NCI-H1092 (cell line): ENCODE data around the gene AGBL1.
"Not testable (repeated sequence)": the region's sequence is repeated elsewhere in the genome, so short reads cannot be mapped to it uniquely, and the experiment has no call there.

Source experiments
- DNase-seq: peaks from one replicate; lab custom pipeline; 2025; lab: John Stamatoyannopoulos, UW

AGBL1 gene

GRCh38 chr15:86871964-86872363 lies 792.3 kb downstream of the AGBL1 start:
- no peak for DNase-seq

- no peak for DNase-seq
Measured at GRCh38 chr15:86872782-86873181, 793.1 kb downstream of the AGBL1 start.

DNA sequence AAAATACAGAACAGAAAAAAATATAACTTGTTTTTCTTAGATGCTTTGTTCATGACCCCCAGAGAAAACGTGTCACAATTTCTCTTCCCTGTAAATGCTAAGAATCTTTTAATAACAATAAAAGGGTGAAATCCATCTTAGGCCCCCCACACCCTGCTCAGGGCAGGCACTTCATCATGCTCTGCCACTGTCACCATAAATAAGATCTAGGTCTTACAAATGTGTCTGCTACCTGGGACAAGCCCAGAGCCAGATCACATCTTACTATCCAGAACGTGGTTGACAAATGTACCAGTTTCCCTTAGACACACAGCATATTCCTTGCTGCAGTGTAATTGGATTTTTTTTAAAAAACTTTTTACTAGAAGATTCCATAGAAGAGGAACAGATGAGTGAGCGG lies 795.4 kb downstream of the AGBL1 start:
- DNase-seq = no peak

DNA sequence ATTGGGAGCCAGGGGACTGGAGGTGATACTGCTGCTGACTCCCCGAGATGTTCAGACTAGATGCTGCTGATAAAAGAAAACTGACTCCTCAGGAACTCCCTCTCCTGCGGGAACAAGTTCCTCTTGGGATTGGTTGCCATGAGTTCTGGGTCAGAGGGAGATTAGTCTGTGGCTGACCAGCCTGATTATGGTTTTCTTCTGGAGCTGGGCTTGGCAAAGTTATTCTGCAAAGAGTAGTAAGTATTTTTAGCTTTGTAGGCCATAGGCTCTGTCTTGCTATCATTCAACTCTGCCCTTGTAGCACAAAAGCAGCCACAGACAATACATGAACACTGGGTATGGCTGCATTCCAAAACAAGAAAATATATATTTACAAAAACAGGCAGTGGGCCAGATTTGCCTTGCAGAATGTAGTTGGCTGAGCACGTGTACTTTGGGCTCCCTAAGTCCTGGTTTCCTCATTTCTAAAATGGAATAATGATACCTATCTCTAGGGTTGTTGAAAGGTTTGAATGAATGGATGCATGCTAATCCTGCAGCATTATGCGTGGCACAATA lies 796.8 kb downstream of the AGBL1 start:
- DNase-seq = no peak

DNA sequence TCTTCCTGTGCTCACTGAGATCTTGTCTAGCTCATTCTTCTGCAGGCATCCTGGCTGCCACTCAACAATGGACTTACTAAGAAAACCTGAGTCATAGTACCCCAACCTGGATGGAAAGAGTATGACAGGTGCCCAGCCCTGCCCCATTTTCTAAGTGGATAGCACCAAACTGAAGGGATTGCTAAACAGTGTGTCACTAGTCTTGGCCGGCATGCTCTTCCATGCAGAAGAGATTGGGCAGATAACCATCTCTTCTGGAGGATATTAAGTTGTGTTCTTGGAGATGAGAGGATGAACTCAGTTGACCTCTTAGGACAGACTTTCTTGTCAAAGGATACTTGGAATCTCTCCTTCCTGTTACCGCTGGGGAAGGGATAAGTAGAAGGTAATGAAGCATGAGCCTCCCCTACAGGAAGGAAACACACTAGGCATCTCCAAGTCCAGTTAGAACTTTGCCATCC lies 797.5 kb downstream of the AGBL1 start:
- DNase-seq = no peak

GRCh38 chr15:86878844-86879243 lies 799.2 kb downstream of the AGBL1 start:
- not testable (repeated sequence) for DNase-seq

GRCh38 chr15:86879250-86880229 lies 799.9 kb downstream of the AGBL1 start:
- no peak for DNase-seq

DNA sequence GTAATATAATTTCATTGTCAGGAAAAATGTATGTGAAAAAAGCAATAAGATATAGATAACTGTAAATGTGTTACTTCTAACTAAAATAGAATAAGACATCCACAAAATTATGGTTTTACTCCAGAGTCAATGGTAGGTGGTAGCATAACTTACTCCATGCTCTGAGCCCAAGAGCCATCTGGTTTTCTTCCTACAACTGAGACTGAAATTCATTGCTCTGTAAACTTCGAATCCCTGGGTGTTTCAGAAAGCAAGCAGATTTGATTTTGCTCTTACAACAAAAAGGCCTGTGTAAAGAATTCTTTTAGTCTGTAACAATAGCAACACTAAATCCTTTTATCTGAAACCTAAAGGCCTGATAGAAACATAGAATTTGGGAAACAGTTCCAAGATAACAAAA lies 805.9 kb downstream of the AGBL1 start:
- no peak for DNase-seq

- DNase-seq = no peak
Measured at GRCh38 chr15:86892774-86893449, 813.2 kb downstream of the AGBL1 start.

DNA sequence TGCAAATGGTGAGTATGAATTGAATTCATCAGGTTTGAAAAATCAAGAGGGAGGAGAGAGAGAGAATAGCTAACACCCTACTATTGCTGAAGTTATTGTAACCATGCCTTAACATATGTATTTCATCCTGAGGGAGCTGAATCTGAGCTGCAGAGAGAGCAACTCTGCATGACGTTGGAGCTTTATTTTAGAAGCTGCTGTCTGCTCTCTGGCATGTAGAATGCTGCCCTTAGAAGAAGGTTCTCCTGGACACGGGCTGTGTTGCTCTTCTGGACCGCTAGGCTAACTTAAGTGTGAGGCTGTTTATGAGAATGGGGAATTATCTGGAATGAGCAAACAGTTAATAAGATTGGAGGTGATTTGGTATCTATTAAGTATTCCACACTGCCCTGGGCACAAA lies 814.6 kb downstream of the AGBL1 start:
- no peak for DNase-seq

DNA sequence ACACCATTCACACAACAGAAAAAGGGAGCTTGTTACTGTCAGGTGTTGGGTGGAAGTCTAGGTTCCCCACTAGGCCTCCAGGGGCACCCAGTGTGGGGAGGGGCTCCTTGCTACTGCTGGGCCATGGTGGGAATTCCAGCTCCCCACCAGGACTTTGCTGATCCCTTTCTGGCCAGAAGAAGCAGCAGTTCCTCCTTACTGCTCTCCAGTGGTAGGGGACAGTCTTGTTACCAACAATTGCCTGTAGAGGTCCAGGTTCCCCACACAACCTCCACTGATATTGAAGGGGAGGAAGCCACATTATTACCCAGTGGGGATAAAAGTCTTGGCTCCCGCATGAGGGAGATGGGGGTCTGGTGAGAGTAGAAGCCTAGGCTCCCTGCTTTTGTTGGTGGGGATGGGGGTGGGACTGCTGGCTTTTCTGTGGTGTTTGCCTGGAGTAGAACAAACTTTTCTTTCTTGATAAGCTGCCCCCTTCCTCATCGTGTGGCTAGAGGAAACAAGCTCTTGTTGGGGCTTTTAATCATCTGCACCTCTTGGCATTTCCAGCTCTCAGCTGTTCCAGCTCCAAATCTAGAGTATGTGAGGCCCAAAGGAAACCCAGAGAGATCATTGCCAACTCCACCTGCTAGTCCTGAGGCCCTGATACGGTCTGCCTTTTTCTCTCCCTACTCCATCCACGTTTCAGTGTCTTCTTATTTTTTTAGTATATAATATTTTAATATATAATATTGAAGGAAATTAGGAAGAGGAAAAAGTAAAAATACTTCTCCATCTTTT lies 824.2 kb downstream of the AGBL1 start:
- no peak for DNase-seq

DNA sequence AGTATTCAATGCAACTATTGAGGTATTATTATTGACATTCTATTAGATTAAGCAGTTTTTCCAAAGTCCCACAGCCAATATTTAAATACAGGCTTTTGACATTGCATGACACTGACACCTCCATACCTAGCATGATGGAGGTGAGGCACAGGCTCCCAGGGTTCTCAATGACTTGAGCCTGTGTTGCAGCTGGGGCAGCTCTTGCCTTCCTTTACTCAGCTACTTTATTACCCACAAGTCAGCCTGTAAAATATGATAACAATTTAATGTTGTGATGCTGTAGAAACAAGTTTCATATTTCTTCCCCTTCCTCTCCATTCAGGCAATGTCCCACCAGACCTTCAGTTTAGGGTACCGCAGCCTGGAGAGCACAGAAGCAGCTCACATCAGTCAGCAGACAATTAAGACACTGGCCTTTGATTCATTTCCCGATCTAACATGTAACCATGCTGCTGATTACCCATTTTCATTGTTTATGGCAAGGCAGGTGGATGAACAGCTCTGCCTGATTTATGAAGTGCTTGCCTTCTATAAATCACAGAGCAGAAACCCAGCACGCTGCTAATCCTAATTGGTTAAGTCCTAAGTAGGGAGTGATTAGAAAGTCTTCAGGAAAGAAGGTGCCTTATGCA lies 826.1 kb downstream of the AGBL1 start:
- DNase-seq = no peak

DNA sequence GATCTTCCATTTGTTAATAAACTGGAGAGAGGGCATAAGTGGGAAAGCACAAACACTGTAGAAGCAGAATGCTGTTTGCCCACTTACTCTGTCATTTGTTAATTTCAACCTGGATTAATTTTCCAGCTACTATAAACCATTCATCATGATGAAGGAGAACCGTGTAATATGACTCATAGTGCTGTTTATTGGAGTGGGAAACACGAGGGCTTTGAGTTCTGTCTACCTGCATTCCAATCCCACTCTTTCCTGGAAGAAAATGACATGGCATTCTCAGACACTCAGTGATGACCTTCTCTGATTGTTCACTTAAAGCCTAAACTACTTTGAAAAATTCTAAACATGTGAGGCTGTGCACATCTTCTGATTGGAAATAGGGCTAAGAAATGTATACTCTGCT lies 826.7 kb downstream of the AGBL1 start:
- DNase-seq = no peak

DNA sequence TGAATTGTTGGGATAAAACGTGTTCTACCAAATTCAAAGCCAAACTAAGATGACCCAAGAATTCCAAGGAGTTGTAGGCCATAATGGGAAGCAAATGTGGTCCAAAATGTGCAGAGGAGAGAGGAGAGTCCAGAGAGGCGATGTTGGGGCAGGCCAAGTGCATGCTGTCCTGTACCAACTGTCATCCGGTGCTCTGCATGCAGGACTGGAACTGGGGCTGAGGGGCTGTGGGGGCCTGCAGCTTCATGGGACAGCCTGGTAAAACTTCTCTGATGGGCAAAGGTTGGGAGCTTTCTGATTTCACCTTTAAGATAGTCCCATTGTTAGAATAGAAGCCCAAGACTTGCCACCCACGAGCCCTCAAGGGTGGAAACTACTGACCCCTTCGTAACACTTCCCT lies 831.4 kb downstream of the AGBL1 start:
- DNase-seq = no peak

GRCh38 chr15:86912661-86913060 lies 833.0 kb downstream of the AGBL1 start:
- DNase-seq = no peak

DNA sequence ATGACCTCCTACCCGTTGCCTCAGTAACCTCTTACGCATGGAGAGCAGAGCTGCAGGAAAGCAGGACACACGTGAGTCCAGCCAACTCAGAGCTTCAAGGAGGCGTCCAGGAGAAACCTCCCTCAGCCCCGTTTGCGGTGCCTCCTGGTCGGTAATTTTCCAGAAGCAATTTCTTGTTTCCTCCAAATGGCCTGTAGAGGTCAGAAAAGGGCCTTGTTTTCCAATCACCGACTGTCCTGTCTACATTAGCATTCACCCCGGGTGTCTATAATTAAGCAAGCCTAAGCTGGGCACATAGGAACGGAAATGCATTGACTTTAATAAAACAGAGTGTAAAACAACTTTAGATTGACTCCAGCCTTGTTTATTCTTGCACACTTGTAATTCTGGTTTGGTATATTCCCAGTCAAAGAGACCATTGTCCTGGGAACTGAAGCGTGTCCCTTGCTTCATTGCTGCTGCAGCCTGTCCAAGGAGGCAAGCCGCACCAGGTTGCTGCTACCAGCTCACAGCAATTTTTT lies 836.2 kb downstream of the AGBL1 start:
- no peak for DNase-seq

GRCh38 chr15:86916671-86917360 lies 837.1 kb downstream of the AGBL1 start:
- no peak for DNase-seq

GRCh38 chr15:86917361-86917671 lies 837.6 kb downstream of the AGBL1 start:
- no peak for DNase-seq

DNA sequence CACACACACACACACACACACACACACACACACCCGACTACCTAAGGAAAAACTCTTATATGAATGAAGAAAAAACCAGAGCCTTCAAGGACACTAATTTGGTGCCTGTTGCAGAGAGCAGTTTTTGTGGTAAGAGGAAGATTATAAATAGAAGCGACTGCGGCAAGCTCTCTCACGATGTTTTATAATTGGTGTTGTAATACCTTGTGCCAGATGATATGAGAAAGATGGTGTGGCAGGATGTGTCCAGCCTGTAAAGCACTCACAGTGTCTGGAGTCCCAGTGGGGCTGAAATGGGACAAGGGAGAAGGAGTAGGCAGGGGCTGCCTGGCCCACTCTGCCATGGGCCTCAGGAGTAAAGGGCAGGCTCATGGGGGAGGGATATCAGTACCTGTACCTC lies 839.9 kb downstream of the AGBL1 start:
- DNase-seq = no peak

- no peak for DNase-seq
Measured at GRCh38 chr15:86929461-86929860, 849.8 kb downstream of the AGBL1 start.

DNA sequence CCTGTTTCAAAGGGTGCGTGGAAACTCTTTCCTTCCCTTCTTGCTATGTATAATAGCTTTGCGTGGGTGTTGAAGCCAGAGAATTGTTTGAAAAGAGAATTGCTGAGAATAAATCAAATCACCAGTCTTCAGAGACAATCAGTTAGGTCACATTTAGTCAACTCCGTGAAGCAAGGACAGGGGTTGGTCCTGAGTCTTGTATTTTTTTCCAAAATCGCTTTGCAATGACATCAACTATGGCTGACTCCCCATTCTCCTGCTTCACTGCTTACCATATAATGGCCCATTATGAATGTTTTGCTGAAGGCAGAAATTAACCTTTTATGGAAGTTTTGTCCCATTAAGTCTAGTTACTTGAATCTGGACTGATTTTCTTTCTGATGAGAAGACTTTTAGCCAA lies 852.8 kb downstream of the AGBL1 start:
- no peak for DNase-seq
